GM18519 (cell line): Measurements from ENCODE around the gene SNAI3.
A peak's percentile ranks its signal among the peaks of the same experiment; 100 is the strongest.

Experiments
- ATAC-seq: cut with Tn5 transposase; IDR thresholded peaks from one replicate; pipeline ENCODE4 v1.9.1; 2021; ENCODE audit warnings: mild to moderate bottlenecking, moderate library complexity; ENCODE audit not compliant: unreplicated experiment, low FRiP score

Gene SNAI3

GRCh38 chr16:88639231-88640038, 46.9 kb downstream of the SNAI3 start:
- no peak for ATAC-seq

- no peak for ATAC-seq
These were observed 47.7 kb downstream of the SNAI3 start, which contains the start of gene IL17C for GRCh38 chr16:88638323-88639230. TSS of gene IL17C (plus strand) at chr16:88638572. CDS start at chr16:88638642, 70 bp downstream.

GRCh38 chr16:88636488-88637265, 49.6 kb downstream of the SNAI3 start:
- ATAC-seq: no peak

- ATAC-seq: no peak
These were observed 50.5 kb downstream of the SNAI3 start for GRCh38 chr16:88635671-88636319.

- ATAC-seq: no peak
These were observed 51.2 kb downstream of the SNAI3 start for GRCh38 chr16:88634994-88635670.

- ATAC-seq: peak; percentile 34
These were observed 51.9 kb downstream of the SNAI3 start for GRCh38 chr16:88634141-88634993.

GRCh38 chr16:88633684-88634140, 52.6 kb downstream of the SNAI3 start:
- no peak for ATAC-seq

- ATAC-seq: no peak
These were observed 53.7 kb downstream of the SNAI3 start for GRCh38 chr16:88632587-88632930.

- no peak for ATAC-seq
These were observed 54.3 kb downstream of the SNAI3 start for GRCh38 chr16:88631920-88632586.

- ATAC-seq: no peak
These were observed 54.9 kb downstream of the SNAI3 start for GRCh38 chr16:88631384-88631783.

- no peak for ATAC-seq
These were observed 55.4 kb downstream of the SNAI3 start for GRCh38 chr16:88630941-88631340.

- ATAC-seq: no peak
These were observed 55.9 kb downstream of the SNAI3 start for GRCh38 chr16:88630433-88630832.

- ATAC-seq: no peak
These were observed 56.5 kb downstream of the SNAI3 start for GRCh38 chr16:88629835-88630234.

GRCh38 chr16:88628512-88628974, 57.8 kb downstream of the SNAI3 start:
- ATAC-seq: no peak
